SK-N-SH (cell line): Measurements from ENCODE around the gene EIF5A.
"Not testable (repeated sequence)": the region's sequence is repeated elsewhere in the genome, so short reads cannot be mapped to it uniquely, and the experiment has no call there.

ENCODE experiments used
- CTCF ChIP-seq: fragments of 200-600 bp; sonication (generic); IDR thresholded peaks from 2 replicates; pipeline ENCODE4 v1.6.1; 2017; ENCODE audit warnings: antibody characterized with exemption, mild to moderate bottlenecking, moderate library complexity
- EP300 ChIP-seq, 2 experiments: IDR thresholded peaks; 2 replicates each; pipeline versions ENCODE4 v1.4.0 to v1.6.1; 2012; ENCODE audit warnings: borderline replicate concordance in 1 of 2, low read depth in 1 of 2, low read length in 1 of 2
- EZH2phosphoT487 ChIP-seq: fragments of 200-600 bp; sonication (generic); IDR thresholded peaks from 2 replicates; pipeline ENCODE4 v1.6.1; 2017; ENCODE audit warnings: low read depth, mixed run types, mild to moderate bottlenecking, antibody characterized with exemption, moderate library complexity, borderline replicate concordance
- FOSL2 ChIP-seq: IDR thresholded peaks from 2 replicates; pipeline ENCODE4 v1.4.0; 2012; ENCODE audit warnings: low read depth, mild to moderate bottlenecking, moderate library complexity, borderline replicate concordance
- FOXJ3 ChIP-seq: sonication (generic); formaldehyde crosslinking; IDR thresholded peaks from 2 replicates; pipeline ENCODE4 v1.5.1; 2020; ENCODE audit warnings: mild to moderate bottlenecking, missing genetic modification reagents
- JUND ChIP-seq: IDR thresholded peaks from 2 replicates; pipeline ENCODE4 v1.4.0; 2012
- USF2 ChIP-seq: fragments of 150-350 bp; IDR thresholded peaks from 2 replicates; pipeline ENCODE4 v1.6.1; 2017; ENCODE audit warnings: antibody characterized with exemption, low read length, low read depth, borderline replicate concordance

GRCh38 chr17:7337600-7337999, 30.2 kb downstream of the EIF5A start:
- TF ChIP-seq EZH2phosphoT487; JUND; USF2; EP300 (IDR thresholded peaks at IDR 0.05; ENCODE audit: borderline replicate concordance in 1 of 2, low read depth in 1 of 2, low read length in 1 of 2); FOSL2; CTCF; FOXJ3 (CRISPR knock-in tag): not testable (repeated sequence)
